IMR-90 (cell line): ENCODE data around the gene GRAMD1A. TPM values are rescaled to one million over a fixed set of nuclear protein-coding genes. Genes with fewer than 3 reads are reported as not detected.

ENCODE experiments used
- ATAC-seq: fragments of 200-7000 bp; cut with Tn5 transposase; 2 replicates; pipeline ENCODE4 v1.9.1; 2020; ENCODE audit warnings: low read depth, mild to moderate bottlenecking, moderate library complexity
- BruUV-seq: library from RNA; stranded (reverse); fragments of 400-500 nt; replicated peaks from 2 replicates; lab custom pipeline; 2021; lab: Mats Ljungman, UMichigan
- CTCF ChIA-PET: fragments of 300-600 bp; formaldehyde crosslinking; extraction: SDS; loops from one replicate; lab custom pipeline; 2021; ENCODE audit warnings: antibody characterized with exemption; lab: Yijun Ruan, JAX
- POLR2A ChIA-PET: fragments of 300-600 bp; sonication (Branson Sonifier 250); formaldehyde crosslinking; loops from one replicate; lab custom pipeline; 2022; ENCODE audit warnings: antibody characterized with exemption; ENCODE audit not compliant: unreplicated experiment; lab: Charles Lee
- DNase-seq: peaks from one replicate; pipeline ENCODE4 v3.0.0; 2013
- H2AFZ ChIP-seq: replicated peaks from 2 replicates; pipeline ENCODE3; 2013; ENCODE audit warnings: low read length, mild to moderate bottlenecking; ENCODE audit not compliant: poor library complexity
- H2AK5ac ChIP-seq: 2 replicates; pipeline ENCODE4 v1.6.1; 2013; ENCODE audit warnings: low read depth, low read length, inconsistent platforms
- H2AK9ac ChIP-seq: replicated peaks from 2 replicates; pipeline ENCODE3; 2013; ENCODE audit warnings: mild to moderate bottlenecking, low read depth, low read length, moderate library complexity; ENCODE audit not compliant: poor library complexity
- H2BK120ac ChIP-seq: 2 replicates; pipeline ENCODE4 v1.6.1; 2013; ENCODE audit warnings: low read depth, low read length, inconsistent platforms
- H2BK15ac ChIP-seq: 3 replicates; pipeline ENCODE4 v1.6.1; 2013; ENCODE audit warnings: low read depth, low read length, inconsistent platforms
- H2BK20ac ChIP-seq: 2 replicates; pipeline ENCODE4 v1.6.1; 2013; ENCODE audit warnings: low read depth, mild to moderate bottlenecking, inconsistent platforms, low read length, moderate library complexity
- H2BK5ac ChIP-seq: 2 replicates; pipeline ENCODE4 v1.6.1; 2013; ENCODE audit warnings: mild to moderate bottlenecking, low read depth, low read length, inconsistent platforms; ENCODE audit not compliant: poor library complexity, severe bottlenecking
- H3K14ac ChIP-seq: replicated peaks from 2 replicates; pipeline ENCODE4 v1.6.1; 2013; ENCODE audit warnings: low read depth, low read length, inconsistent platforms
- H3K18ac ChIP-seq: 2 replicates; pipeline ENCODE4 v1.6.1; 2013; ENCODE audit warnings: low read depth, low read length, control low read depth
- H3K23ac ChIP-seq: 2 replicates; pipeline ENCODE4 v1.6.1; 2013; ENCODE audit warnings: low read depth, low read length, inconsistent platforms
- H3K27ac ChIP-seq: 2 replicates; pipeline ENCODE4 v1.5.1; 2013; ENCODE audit warnings: mild to moderate bottlenecking, control low read depth, low read length; ENCODE audit not compliant: insufficient read depth
- H3K27me3 ChIP-seq: 2 replicates; pipeline ENCODE4 v1.6.1; 2013; ENCODE audit warnings: low read length; ENCODE audit not compliant: control insufficient read depth, insufficient read depth
- H3K36me3 ChIP-seq: 2 replicates; pipeline ENCODE4 v1.6.1; 2013; ENCODE audit warnings: low read length, mixed read lengths; ENCODE audit not compliant: control insufficient read depth, insufficient read depth
- H3K4ac ChIP-seq: 2 replicates; pipeline ENCODE4 v1.6.1; 2013; ENCODE audit warnings: low read depth, low read length, inconsistent platforms
- H3K4me1 ChIP-seq: 2 replicates; pipeline ENCODE4 v1.6.1; 2013; ENCODE audit warnings: low read length, mixed read lengths; ENCODE audit not compliant: control insufficient read depth, insufficient read depth
- H3K4me2 ChIP-seq: 2 replicates; pipeline ENCODE4 v1.6.1; 2013; ENCODE audit warnings: low read depth, mild to moderate bottlenecking, control low read depth, low read length, moderate library complexity
- H3K4me3 ChIP-seq: 2 replicates; pipeline ENCODE4 v1.5.1; 2013; ENCODE audit warnings: low read depth, mild to moderate bottlenecking, control low read depth, low read length, moderate library complexity; ENCODE audit not compliant: insufficient read depth
- H3K56ac ChIP-seq: 2 replicates; pipeline ENCODE4 v1.6.1; 2013; ENCODE audit warnings: low read length, inconsistent platforms; ENCODE audit not compliant: insufficient read depth; ENCODE audit errors: extremely low read depth
- H3K79me1 ChIP-seq, 2 experiments: 2 replicates each; pipeline ENCODE4 v1.6.1; 2013; ENCODE audit warnings: low read length in 2 of 2, inconsistent platforms in 1 of 2, low read depth in 1 of 2
- H3K9ac ChIP-seq: 2 replicates; pipeline ENCODE4 v1.6.1; 2013; ENCODE audit warnings: low read depth, low read length, control low read depth
- H3K9me1 ChIP-seq: 2 replicates; pipeline ENCODE4 v1.6.1; 2013; ENCODE audit warnings: low read length, inconsistent platforms; ENCODE audit not compliant: insufficient read depth
- H3K9me3 ChIP-seq: 2 replicates; pipeline ENCODE4 v1.6.1; 2013; ENCODE audit warnings: low read length; ENCODE audit not compliant: control insufficient read depth, insufficient read depth
- H4K20me1 ChIP-seq: 2 replicates; pipeline ENCODE4 v1.6.1; 2013; ENCODE audit warnings: low read length, inconsistent platforms; ENCODE audit not compliant: insufficient read depth
- H4K5ac ChIP-seq: 2 replicates; pipeline ENCODE4 v1.6.1; 2013; ENCODE audit warnings: mild to moderate bottlenecking, low read depth, low read length, control low read depth
- H4K8ac ChIP-seq, 2 experiments: 2 replicates each; pipeline ENCODE4 v1.6.1; 2013; ENCODE audit warnings: low read depth in 2 of 2, low read length in 2 of 2, control low read depth in 1 of 2, inconsistent platforms in 1 of 2
- H4K91ac ChIP-seq: 2 replicates; pipeline ENCODE4 v1.6.1; 2013; ENCODE audit warnings: low read depth, low read length, inconsistent platforms; ENCODE audit not compliant: insufficient read depth
- BHLHE40 ChIP-seq: fragments of 150-350 bp; IDR thresholded peaks from 2 replicates; pipeline ENCODE4 v1.6.1; 2016; ENCODE audit warnings: mild to moderate bottlenecking, low read depth, low read length
- ELK1 ChIP-seq: fragments of 150-350 bp; IDR thresholded peaks from 2 replicates; pipeline ENCODE4 v1.6.1; 2016; ENCODE audit warnings: low read depth, mild to moderate bottlenecking, low read length, moderate library complexity, borderline replicate concordance
- MAFK ChIP-seq: IDR thresholded peaks from 2 replicates; pipeline ENCODE4 v1.6.1; 2012; ENCODE audit warnings: low read depth, low read length, improper control_type of control experiment
- WGBS, 2 experiments: methylation state at CpG; one replicate each; pipeline versions ENCODE4 v1.1.5 to v1.1.7; 2013; ENCODE audit warnings: missing lambda C conversion rate in 2 of 2; ENCODE audit not compliant: insufficient read length in 1 of 2; ENCODE audit errors: extremely low coverage in 2 of 2; 5-methylcytosine and 5-hydroxymethylcytosine counted together
- dilution Hi-C: fragments of 300-500 bp; cut with HindIII; formaldehyde crosslinking; loops from one replicate; pipeline ENCODE4 v1.14.3; 2018; ENCODE audit warnings: low sequenced_read_pairs; ENCODE audit not compliant: unreplicated experiment
- in situ Hi-C: fragments of 300-500 bp; cut with MboI; formaldehyde crosslinking; loops from 3 replicates; pipeline ENCODE4 v1.14.3; 2019; ENCODE audit warnings: low sequenced_read_pairs, inconsistent platforms, mixed read lengths
- intact Hi-C: fragments of 100-400 bp; cut with micrococcal nuclease; formaldehyde crosslinking; loops from 2 replicates; pipeline ENCODE4 v1.10.0; 2022
- polyA plus RNA-seq, 3 experiments: library from polyadenylated mRNA; depleted of rRNA; stranded (reverse); fragments of >200 nt; gene quantifications; 2 replicates each; pipeline ENCODE4 v1.2.3, GENCODE V29; 2012; ENCODE audit warnings: low replicate concordance in 1 of 3
- total RNA-seq: library from RNA; depleted of rRNA; stranded (reverse); fragments of >200 nt; gene quantifications from 2 replicates; pipeline ENCODE4 v1.2.3, GENCODE V29; 2012

The GRAMD1A gene
- total and polyA plus RNA-seq, 2 of the 4 experiments (the other 2 are of a cell fraction) = 11.1 to 63.0 TPM

- DNase-seq = no peak
- Histone ChIP-seq H3K4me3 (no peak overlapping the region), H3K18ac (no peak overlapping the region), H3K9me3 (peaks cover 7% of the 10 kb centered on the region), H3K36me3 (no peaks in the 10 kb centered on the region), H3K56ac (no peak overlapping the region), H2BK20ac (no peak overlapping the region), H3K14ac (no peak overlapping the region), H2BK15ac (no peak overlapping the region), H3K27me3 (peaks cover 7% of the 10 kb centered on the region), H4K5ac (no peak overlapping the region), H4K91ac (no peak overlapping the region), H3K27ac (no peak overlapping the region), H2AK9ac (no peak overlapping the region), H3K4me1 (no peaks in the 10 kb centered on the region), H3K9ac (no peak overlapping the region), H3K9me1 (no peaks in the 10 kb centered on the region), H2AK5ac (no peak overlapping the region), H3K4me2 (no peak overlapping the region), H4K20me1 (no peaks in the 10 kb centered on the region), H3K4ac (no peak overlapping the region), H2AFZ (no peak overlapping the region), H3K23ac (no peak overlapping the region), H3K79me1 (no peaks in the 10 kb centered on the region), H4K8ac (no peak overlapping the region), H2BK5ac (no peak overlapping the region), H2BK120ac (no peak overlapping the region)
- no TSS peak for BruUV-seq
- TF ChIP-seq BHLHE40 = no peak
- no peak for TF ChIP-seq MAFK
- TF ChIP-seq ELK1 = no peak
- no peak for ATAC-seq
- in situ Hi-C loops (no loop called here), intact Hi-C loops (no loop called here), dilution Hi-C loops (no loop called here)
- no CpG with 5 or more reads among the region's 8 CpGs for WGBS, 2 experiments
- POLR2A ChIA-PET = no interaction called here
- CTCF ChIA-PET = no interaction called here
Measured at GRCh38 chr19:35073941-35074340, 73.8 kb downstream of the GRAMD1A start.
